Measurements from ENCODE around the gene NAA38.

Gene NAA38

DNA sequence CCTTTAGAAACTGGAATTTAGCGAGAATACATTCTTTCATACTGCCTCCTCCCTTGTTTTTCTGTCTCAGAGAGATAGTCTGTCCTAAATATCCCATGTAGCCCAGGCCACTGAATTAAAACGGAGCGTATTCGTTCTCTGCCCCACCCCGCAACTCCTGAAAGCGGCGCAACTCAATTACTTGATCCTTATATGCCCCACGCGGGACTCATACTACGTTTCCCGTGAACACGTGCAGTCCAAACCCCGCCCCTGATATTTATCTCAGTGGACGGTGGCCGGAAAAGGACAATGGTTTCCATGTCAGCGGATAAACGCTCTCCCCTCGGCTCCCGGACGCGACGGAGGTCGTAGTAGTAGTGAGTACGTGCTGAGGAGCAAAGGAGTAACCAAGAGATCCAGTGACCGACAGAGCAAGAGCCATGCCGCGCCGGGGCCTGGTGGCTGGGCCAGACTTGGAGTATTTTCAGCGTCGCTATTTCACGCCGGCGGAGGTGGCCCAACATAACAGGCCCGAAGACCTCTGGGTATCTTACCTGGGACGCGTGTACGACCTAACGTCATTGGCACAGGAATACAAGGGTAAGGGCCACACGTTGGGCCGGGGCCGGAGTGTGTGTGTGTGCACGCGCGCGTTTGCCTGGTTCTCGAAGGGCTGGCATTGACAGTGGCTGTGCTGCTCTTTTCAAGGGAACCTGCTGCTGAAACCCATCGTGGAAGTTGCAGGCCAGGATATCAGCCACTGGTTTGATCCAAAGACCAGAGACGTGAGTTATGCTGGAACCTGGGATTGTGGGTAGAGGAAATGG is 558 bp upstream of the NAA38 start, which contains the start of gene CYB5D1:
Gene CYB5D1, plus strand, starts transcription at position 291 of the 809 bp plus-strand sequence. Its CDS starts 132 bp downstream, at position 423.
- TF ChIP-seq MYC (IDR thresholded peaks at IDR 0.05; ENCODE audit: low read depth, low read length) = peak; percentile 84
- TF ChIP-seq, protein P1, sequence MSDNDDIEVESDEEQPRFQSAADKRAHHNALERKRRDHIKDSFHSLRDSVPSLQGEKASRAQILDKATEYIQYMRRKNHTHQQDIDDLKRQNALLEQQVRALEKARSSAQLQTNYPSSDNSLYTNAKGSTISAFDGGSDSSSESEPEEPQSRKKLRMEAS (IDR thresholded peaks at IDR 0.05; ENCODE audit: low read depth, low read length) = peak; percentile 95
- no peak for TF ChIP-seq POLR2A (IDR thresholded peaks at IDR 0.05; ENCODE audit: extremely low read depth, insufficient read length)
- DNase-seq (ENCODE audit: low read depth) = peak; percentile 90
- H3K4me3 ChIP-seq (ENCODE audit: low read depth, low read length) = peak within 1 kb of the TSS; percentile 87

GRCh38 chr17:7856011-7856810 is 1.1 kb downstream of the NAA38 start:
- TF ChIP-seq CTCF (IDR thresholded peaks at IDR 0.05; ENCODE audit: low read depth, low read length) (no peak), MYC (IDR thresholded peaks at IDR 0.05; ENCODE audit: low read depth, low read length) (peak; percentile 46), POLR2A (IDR thresholded peaks at IDR 0.05; ENCODE audit: extremely low read depth, insufficient read length) (no peak)
- TF ChIP-seq, protein P1 (IDR thresholded peaks at IDR 0.05; ENCODE audit: low read depth, low read length) = peak; percentile 76
- H3K4me3 ChIP-seq (ENCODE audit: low read depth, low read length) = peak overlapping the region; percentile 87
- peak; percentile 84 for DNase-seq (ENCODE audit: low read depth)

DNA sequence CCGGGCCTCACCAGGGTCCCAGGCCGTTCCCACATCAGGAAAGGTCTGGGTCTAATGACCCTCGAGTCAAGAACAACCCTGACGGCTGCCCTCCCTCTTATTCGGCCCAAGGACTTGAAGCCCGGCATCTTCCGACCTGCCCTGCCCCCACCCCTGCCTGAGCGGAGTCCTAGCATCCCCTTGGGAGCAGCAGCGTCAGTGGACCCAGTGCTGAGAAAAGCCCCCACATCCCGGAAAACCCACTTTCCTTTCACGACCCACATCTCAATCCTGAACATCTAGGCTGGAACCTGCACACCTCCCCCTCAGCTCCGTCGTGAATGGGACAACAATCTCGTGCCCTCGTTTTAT is 1.7 kb downstream of the NAA38 start:
- H3K4me3 ChIP-seq (ENCODE audit: low read depth, low read length) = peak overlapping the region; percentile 87
- DNase-seq (ENCODE audit: low read depth) = no peak
- TF ChIP-seq, protein P1 (IDR thresholded peaks at IDR 0.05; ENCODE audit: low read depth, low read length) = no peak
- TF ChIP-seq POLR2A (IDR thresholded peaks at IDR 0.05; ENCODE audit: extremely low read depth, insufficient read length) = no peak
- no peak for TF ChIP-seq CTCF (IDR thresholded peaks at IDR 0.05; ENCODE audit: low read depth, low read length)
- TF ChIP-seq MYC (IDR thresholded peaks at IDR 0.05; ENCODE audit: low read depth, low read length) = no peak

GRCh38 chr17:7854851-7855659 is 2.3 kb downstream of the NAA38 start, which contains the start of gene TMEM88:
Gene TMEM88 (plus strand): TSS chr17:7855066. CDS start chr17:7855075, 9 bp downstream.
- TF ChIP-seq POLR2A (IDR thresholded peaks at IDR 0.05; ENCODE audit: extremely low read depth, insufficient read length) (no peak), MYC (IDR thresholded peaks at IDR 0.05; ENCODE audit: low read depth, low read length) (no peak), CTCF (IDR thresholded peaks at IDR 0.05; ENCODE audit: low read depth, low read length) (no peak)
- TF ChIP-seq, protein P1 (IDR thresholded peaks at IDR 0.05; ENCODE audit: low read depth, low read length) = no peak
- DNase-seq (ENCODE audit: low read depth) = no peak
- H3K4me3 ChIP-seq (ENCODE audit: low read depth, low read length) = peak within 1 kb of the TSS; percentile 87

GRCh38 chr17:7854078-7854777 is 3.1 kb downstream of the NAA38 start:
- TF ChIP-seq POLR2A (IDR thresholded peaks at IDR 0.05; ENCODE audit: extremely low read depth, insufficient read length) (no peak), MYC (IDR thresholded peaks at IDR 0.05; ENCODE audit: low read depth, low read length) (no peak), CTCF (IDR thresholded peaks at IDR 0.05; ENCODE audit: low read depth, low read length) (no peak)
- TF ChIP-seq, protein P1 (IDR thresholded peaks at IDR 0.05; ENCODE audit: low read depth, low read length) = no peak
- no peak for DNase-seq (ENCODE audit: low read depth)
- H3K4me3 ChIP-seq (ENCODE audit: low read depth, low read length) = no peak overlapping the region
